GM18505 (cell line): ENCODE data around the gene ZNF557.
"Not testable (repeated sequence)": the region's sequence is repeated elsewhere in the genome, so short reads cannot be mapped to it uniquely, and the experiment has no call there.

Experiments used
- ATAC-seq: cut with Tn5 transposase; IDR thresholded peaks from one replicate; pipeline ENCODE4 v1.9.1; 2021; ENCODE audit not compliant: unreplicated experiment
- POLR2A ChIP-seq: IDR thresholded peaks from 4 replicates; pipeline ENCODE4 v1.6.1; 2011; ENCODE audit warnings: borderline replicate concordance; ENCODE audit not compliant: insufficient read depth, insufficient read length; ENCODE audit errors: extremely low read depth

ZNF557 gene

DNA sequence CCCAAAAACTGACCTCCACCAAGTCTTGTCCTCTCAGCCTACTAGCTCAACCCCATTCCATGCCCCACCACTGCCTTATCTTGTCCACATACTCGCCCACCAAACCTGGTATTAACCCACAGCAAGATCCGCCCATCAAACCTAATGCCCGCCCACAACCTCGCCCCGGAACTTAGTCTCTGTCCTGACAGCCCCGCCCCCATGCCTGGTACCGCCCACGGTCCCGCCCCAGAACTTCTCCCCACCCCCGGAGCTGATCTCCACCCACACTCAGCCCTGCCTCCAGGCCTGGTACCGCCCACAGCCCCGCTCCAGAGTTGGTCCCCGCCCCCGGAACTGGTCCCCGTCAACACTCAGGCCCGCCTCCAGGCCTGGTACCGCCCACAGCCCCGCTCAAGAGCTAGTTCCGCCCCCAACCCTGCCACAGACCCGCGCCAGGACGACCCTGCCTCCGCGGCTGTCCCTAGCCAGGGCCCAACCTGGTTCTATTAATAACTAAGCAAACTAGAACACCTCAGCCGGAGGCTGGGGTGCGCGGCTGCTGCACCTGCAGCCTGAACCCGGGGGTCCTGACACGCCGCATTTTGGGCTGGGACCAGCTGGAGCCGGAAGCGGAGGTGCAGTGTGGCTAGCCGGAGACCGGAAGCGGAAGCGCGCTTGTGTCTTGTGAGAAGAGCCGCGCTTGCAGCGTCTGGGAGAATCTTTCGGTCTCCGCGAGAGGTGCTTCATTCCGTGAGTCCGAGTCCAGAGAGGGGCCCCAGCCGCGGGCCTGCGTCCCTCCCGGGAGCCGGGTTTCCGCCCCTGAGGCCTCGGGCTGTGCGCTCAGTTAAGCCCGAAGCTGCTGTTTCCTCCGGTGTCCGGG, at the start of gene ZNF557:
ZNF557 (plus strand) TSS at position 662 of the 862 bp plus-strand sequence. CDS start 5,372 bp downstream, outside the sequence.
- peak; percentile 96 for TF ChIP-seq POLR2A
- peak; percentile 90 for ATAC-seq

DNA sequence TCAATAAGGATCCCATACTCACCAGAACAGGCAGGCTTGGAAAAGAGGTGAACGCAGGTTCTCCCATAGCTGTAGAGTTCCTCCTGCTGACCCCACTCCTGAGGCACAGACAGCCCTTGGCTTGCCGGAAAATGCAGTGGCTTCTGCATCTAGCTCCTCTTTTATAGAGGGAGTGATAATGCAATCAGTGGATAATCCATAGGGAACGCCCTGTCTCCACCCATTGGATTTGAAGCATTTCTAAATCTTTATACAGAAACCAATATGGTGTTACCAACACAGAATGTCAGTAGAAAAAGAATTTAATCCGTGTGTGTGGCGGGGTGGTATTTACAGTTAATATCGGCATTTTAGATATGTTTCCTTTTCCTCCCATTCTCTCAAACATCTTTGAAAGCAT, 48.2 kb upstream of the ZNF557 start, which contains the start of gene MBD3L2B:
MBD3L2B (minus strand) TSS at position 101 of the 400 bp plus-strand sequence; CDS start at position 67, 34 bp downstream.
- ATAC-seq: not testable (repeated sequence)

DNA sequence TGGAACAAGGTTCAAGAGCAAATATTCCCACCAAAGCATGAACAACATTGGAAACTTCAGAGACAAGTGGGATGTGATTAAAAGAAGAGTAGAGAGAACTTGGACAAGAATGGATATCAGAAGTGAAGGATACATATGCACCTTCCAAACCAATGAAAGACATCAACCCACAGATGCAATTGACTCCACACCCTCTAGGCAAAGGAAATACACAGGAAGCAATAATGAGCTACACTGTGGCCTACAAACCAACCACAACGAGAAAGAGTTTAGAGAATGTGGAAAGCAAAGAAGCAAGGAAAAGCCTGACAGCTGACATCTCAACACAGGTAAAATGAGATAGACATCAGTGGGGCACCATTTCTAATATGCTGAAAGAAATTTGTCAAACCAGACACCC, 40.7 kb upstream of the ZNF557 start:
- ATAC-seq: not testable (repeated sequence)

DNA sequence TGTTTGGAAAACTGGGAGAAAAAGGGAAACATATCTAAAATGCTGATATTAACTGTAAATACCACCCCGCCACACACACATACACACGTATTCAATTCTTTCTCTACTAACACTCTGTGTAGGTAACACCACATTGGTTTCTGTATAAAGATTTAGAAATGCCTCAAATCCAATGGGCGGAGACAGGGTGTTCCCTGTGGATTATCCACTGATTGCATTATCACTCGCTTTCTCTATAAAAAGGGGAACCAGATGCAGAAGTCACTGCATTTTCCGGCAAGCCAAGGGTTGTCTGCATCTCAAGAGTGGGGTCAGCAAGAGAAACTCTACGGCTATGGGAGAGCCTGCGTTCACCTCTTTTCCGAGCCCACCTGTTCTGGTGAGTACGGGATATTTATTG, 39.2 kb upstream of the ZNF557 start, which contains the start of gene MBD3L5:
MBD3L5 (plus strand) TSS at position 301 of the 400 bp plus-strand sequence; CDS start at position 335, 34 bp downstream.
- not testable (repeated sequence) for ATAC-seq

DNA sequence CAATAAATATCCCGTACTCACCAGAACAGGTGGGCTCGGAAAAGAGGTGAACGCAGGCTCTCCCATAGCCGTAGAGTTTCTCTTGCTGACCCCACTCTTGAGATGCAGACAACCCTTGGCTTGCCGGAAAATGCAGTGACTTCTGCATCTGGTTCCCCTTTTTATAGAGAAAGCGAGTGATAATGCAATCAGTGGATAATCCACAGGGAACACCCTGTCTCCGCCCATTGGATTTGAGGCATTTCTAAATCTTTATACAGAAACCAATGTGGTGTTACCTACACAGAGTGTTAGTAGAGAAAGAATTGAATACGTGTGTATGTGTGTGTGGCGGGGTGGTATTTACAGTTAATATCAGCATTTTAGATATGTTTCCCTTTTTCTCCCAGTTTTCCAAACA, 29.4 kb upstream of the ZNF557 start, which contains the start of gene MBD3L4:
MBD3L4 (minus strand) TSS at position 101 of the 400 bp plus-strand sequence; CDS start at position 66, 35 bp downstream.
- ATAC-seq: not testable (repeated sequence)

DNA sequence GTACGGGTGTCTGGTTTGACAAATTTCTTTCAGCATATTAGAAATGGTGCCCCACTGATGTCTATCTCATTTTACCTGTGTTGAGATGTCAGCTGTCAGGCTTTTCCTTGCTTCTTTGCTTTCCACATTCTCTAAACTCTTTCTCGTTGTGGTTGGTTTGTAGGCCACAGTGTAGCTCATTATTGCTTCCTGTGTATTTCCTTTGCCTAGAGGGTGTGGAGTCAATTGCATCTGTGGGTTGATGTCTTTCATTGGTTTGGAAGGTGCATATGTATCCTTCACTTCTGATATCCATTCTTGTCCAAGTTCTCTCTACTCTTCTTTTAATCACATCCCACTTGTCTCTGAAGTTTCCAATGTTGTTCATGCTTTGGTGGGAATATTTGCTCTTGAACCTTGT, 27.9 kb upstream of the ZNF557 start:
- not testable (repeated sequence) for ATAC-seq

DNA sequence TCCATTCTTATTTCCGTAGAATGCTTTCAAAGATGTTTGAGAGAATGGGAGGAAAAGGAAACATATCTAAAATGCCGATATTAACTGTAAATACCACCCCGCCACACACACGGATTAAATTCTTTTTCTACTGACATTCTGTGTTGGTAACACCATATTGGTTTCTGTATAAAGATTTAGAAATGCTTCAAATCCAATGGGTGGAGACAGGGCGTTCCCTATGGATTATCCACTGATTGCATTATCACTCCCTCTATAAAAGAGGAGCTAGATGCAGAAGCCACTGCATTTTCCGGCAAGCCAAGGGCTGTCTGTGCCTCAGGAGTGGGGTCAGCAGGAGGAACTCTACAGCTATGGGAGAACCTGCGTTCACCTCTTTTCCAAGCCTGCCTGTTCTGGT, 20.5 kb upstream of the ZNF557 start, which contains the start of gene MBD3L2:
MBD3L2 (plus strand) TSS at position 301 of the 400 bp plus-strand sequence; CDS start at position 354, 53 bp downstream.
- not testable (repeated sequence) for ATAC-seq

DNA sequence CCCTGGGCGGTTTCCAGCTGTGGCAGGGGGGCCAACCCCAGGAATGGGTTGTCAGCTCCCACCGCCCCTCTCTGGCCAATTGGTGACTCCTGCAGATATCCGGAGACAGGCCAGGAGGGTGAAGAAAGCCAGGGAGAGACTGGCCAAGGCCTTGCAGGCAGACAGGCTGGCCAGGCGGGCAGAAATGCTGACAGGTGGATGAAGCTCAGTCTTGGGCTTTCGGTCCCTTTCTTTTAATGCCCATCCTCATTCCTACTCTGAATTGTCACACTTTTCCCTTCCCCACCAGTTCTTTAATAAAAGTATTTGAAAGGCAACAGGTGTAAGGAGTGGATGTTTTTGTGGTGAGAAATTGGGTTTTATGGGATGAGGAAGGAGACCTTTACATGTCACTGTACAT, 18.1 kb upstream of the ZNF557 start:
- ATAC-seq: not testable (repeated sequence)

DNA sequence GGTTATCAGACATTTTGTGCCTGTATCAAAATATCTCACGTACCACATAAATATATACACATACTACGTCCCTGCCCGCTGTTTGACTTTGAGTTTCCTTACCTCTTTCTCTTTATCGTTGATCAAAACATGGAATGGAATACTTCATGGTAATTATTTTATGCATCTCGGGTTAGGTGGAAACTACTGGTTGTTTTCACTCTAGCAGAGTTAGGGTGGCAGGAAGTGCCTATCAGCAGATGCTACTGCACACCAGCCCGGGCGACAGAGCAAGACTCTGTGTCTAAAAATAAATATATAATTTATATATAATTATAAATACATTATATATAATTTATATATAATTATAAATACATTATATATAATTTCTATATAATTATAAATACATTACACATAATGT, 16.6 kb upstream of the ZNF557 start:
- not testable (repeated sequence) for ATAC-seq

DNA sequence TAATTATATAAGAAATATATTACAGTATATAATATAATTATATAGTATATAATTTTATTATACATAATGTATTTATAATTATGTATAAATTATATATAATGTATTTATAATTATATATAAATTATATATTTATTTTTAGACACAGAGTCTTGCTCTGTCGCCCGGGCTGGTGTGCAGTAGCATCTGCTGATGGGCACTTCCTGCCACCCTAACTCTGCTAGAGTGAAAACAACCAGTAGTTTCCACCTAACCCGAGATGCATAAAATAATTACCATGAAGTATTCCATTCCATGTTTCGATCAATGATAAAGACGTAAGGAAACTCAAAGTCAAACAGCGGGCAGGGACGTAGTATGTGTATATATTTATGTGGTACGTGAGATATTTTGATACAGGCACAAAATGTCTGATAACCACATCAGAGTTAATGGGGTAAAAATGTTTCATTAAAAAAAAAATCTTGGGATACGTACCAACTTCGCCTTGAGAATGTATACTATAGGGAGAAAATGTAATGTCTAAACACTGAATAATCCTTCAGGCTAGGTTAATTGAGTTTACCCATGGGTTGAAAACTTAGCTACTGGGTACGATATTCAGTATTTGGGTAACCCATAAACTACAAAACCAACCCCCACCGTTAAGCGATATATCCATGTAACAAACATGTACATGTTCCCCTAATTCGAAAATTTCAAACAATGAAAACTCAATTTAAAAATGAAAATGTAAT, 14.7 kb upstream of the ZNF557 start:
- ATAC-seq: not testable (repeated sequence)

DNA sequence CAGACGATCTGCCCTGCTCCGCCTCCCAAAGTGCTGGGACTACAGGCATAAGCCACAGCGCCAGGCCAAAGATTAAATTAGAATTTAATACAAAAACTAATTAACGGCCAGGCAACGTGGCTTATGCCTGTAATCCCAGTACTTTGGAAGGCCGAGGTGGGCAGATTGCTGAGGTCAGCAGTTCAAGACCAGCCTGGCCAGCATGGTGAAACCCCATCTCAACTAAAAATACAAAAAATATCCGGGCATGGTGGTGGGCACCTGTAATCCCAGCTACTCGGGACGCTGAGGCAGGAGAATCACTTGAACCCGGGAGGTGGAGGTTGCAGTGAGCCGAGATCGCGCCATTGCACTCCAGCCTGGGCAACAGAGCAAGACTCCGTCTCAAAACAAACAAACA, 13.8 kb upstream of the ZNF557 start:
- ATAC-seq: not testable (repeated sequence)

DNA sequence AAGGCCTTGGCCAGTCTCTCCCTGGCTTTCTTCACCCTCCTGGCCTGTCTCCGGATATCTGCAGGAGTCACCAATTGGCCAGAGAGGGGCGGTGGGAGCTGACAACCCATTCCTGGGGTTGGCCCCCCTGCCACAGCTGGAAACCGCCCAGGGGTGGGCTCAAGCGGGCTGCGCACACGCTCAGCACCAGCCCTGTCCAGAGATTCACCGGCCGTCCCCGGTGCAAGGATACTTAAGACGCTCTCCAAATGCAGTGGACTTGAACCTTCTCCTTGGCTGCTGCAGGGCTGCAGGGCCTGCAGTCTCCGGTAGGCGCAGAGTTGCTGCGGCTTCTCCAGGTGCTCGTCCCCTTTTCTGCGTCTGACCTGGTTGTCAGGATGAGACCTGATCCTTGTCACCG, 13.1 kb upstream of the ZNF557 start:
- not testable (repeated sequence) for ATAC-seq

DNA sequence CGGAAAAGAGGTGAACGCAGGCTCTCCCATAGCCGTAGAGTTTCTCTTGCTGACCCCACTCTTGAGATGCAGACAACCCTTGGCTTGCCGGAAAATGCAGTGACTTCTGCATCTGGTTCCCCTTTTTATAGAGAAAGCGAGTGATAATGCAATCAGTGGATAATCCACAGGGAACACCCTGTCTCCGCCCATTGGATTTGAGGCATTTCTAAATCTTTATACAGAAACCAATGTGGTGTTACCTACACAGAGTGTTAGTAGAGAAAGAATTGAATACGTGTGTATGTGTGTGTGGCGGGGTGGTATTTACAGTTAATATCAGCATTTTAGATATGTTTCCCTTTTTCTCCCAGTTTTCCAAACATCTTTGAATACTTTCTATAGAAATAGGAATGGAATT, 10.9 kb upstream of the ZNF557 start, which contains the start of gene MBD3L3:
MBD3L3 (minus strand) TSS at position 101 of the 400 bp plus-strand sequence; CDS start at position 30, 71 bp downstream.
- not testable (repeated sequence) for ATAC-seq

DNA sequence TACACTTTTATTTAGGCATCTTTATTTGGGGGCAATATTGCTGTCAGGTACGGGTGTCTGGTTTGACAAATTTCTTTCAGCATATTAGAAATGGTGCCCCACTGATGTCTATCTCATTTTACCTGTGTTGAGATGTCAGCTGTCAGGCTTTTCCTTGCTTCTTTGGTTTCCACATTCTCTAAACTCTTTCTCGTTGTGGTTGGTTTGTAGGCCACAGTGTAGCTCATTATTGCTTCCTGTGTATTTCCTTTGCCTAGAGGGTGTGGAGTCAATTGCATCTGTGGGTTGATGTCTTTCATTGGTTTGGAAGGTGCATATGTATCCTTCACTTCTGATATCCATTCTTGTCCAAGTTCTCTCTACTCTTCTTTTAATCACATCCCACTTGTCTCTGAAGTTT, 9.5 kb upstream of the ZNF557 start:
- ATAC-seq: not testable (repeated sequence)

DNA sequence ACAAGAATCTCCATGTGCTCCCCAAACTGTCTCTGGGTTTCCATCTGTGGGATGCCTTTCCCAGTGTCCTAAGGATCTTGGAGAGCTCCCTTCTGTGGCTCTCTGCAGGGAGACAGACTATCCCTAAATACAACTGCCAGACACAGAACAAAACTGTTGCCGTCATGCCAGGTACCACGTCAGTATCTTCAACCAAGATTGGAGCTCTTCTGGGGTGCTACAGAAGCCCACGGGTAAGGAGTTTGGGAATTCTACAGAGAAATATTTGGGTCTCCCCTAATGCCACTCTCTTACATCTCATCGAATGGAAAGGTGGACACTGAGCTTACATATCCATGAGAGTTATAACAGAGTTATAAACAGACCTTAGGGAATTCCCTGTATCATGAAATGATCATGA, 6.2 kb upstream of the ZNF557 start:
- no peak for ATAC-seq
- no peak for TF ChIP-seq POLR2A
